Hair follicle dermal papilla cell (primary cell): ENCODE data around the gene TBCA. TPM values are rescaled to one million over a fixed set of nuclear protein-coding genes. Genes with fewer than 3 reads are reported as not detected.

Experiments used
- total RNA-seq: library from RNA; depleted of rRNA; stranded (reverse); fragments of >200 nt; gene quantifications from 2 replicates; pipeline ENCODE4 v1.2.3, GENCODE V29; 2012

TBCA gene
- 49.2 and 62.5 TPM in 2 replicates for total RNA-seq

GRCh38 chr5:77775790-77776553, at the start of gene TBCA:
TBCA (minus strand) TSS chr5:77776339; CDS start chr5:77776257, 82 bp downstream.

Other genes starting within 250 kb of the TBCA start
- gene OTP, start 137.6 kb downstream of the TBCA start, total RNA-seq: not detected in 2 replicates